ENCODE measurements around the gene CHCHD6. TPM values are rescaled to one million over a fixed set of nuclear protein-coding genes. Genes with fewer than 3 reads are reported as not detected.

The CHCHD6 gene
- total RNA-seq, 1 experiment from 2014 or later, result 40.9 TPM

- TF ChIP-seq PRDM15 (CRISPR knock-in tag; IDR thresholded peaks at IDR 0.05) (no peak), ZNF423 (CRISPR knock-in tag; IDR thresholded peaks at IDR 0.05) (no peak), NFATC4 (CRISPR knock-in tag; IDR thresholded peaks at IDR 0.05) (no peak)
- TF ChIP-seq, protein P1, sequence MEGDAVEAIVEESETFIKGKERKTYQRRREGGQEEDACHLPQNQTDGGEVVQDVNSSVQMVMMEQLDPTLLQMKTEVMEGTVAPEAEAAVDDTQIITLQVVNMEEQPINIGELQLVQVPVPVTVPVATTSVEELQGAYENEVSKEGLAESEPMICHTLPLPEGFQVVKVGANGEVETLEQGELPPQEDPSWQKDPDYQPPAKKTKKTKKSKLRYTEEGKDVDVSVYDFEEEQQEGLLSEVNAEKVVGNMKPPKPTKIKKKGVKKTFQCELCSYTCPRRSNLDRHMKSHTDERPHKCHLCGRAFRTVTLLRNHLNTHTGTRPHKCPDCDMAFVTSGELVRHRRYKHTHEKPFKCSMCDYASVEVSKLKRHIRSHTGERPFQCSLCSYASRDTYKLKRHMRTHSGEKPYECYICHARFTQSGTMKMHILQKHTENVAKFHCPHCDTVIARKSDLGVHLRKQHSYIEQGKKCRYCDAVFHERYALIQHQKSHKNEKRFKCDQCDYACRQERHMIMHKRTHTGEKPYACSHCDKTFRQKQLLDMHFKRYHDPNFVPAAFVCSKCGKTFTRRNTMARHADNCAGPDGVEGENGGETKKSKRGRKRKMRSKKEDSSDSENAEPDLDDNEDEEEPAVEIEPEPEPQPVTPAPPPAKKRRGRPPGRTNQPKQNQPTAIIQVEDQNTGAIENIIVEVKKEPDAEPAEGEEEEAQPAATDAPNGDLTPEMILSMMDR (IDR thresholded peaks at IDR 0.05), result no peak
- TF ChIP-seq, protein P2, sequence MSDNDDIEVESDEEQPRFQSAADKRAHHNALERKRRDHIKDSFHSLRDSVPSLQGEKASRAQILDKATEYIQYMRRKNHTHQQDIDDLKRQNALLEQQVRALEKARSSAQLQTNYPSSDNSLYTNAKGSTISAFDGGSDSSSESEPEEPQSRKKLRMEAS (CRISPR knock-in tag; IDR thresholded peaks at IDR 0.05), result no peak
These were observed 278.1 kb downstream of the CHCHD6 start (continued) for GRCh38 chr3:126982126-126982470.

DNA sequence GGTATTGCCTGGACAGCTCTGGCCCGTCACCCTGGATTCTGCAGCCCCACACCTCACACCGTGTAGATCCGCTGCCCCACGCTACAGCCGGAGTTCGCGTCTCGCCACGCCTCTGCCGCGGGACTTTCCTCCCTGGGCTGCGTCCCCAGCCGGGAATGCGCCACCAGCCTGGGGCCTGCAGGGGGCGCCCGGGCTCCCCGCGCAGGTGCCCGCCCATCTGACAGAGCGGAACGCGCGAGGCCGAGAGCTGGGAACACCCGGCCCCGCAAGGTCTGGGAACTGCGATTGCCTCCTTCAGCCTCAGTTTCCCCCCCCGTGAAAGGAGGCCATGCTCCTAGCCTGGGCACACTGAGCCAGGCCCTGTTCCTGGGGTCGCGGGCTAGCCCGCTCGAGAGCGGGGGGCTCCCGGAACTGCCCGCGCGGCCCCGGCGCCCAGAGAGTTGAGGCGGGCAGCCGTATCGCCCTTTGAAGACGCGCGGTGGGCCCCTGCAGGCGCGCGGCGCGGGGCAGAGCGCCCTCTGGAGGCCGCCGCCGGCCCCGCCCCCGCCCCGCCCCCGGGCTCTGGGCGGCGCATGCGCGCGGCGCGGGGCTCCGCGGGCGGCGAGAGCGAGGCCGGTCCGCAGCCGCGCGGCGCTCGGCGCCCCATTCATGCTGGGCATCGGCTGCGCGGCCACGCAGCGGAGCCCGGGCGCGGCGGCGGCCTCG lies 278.6 kb downstream of the CHCHD6 start, which contains the start of gene PLXNA1:
Gene PLXNA1, plus strand, starts transcription at position 645 of the 705 bp plus-strand sequence. CDS start 5,479 bp downstream, outside the sequence.
- H3K27me3 Mint-ChIP-seq (ENCODE audit: low read depth), result peaks cover 21% of the 10 kb centered on the region
- peak; percentile 85 for TF ChIP-seq ZBTB43 (CRISPR knock-in tag; IDR thresholded peaks at IDR 0.05)
- TF ChIP-seq GTF2I (CRISPR knock-in tag; conservative IDR thresholded peaks at IDR 0.05), result peak; percentile 100
- no peak for TF ChIP-seq ZNF416 (CRISPR knock-in tag; IDR thresholded peaks at IDR 0.05)
- 0 out of 2 replicates have a peak, but pooled peaks have one; percentile 44 for TF ChIP-seq GABPB1 (CRISPR knock-in tag; IDR thresholded peaks at IDR 0.05)
- TF ChIP-seq ESRRA (CRISPR knock-in tag; IDR thresholded peaks at IDR 0.05; ENCODE audit: borderline replicate concordance), result no peak
- TF ChIP-seq, protein P2 (CRISPR knock-in tag; IDR thresholded peaks at IDR 0.05), result peak; percentile 95
- TF ChIP-seq, protein P3, sequence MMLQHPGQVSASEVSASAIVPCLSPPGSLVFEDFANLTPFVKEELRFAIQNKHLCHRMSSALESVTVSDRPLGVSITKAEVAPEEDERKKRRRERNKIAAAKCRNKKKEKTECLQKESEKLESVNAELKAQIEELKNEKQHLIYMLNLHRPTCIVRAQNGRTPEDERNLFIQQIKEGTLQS (CRISPR knock-in tag; conservative IDR thresholded peaks at IDR 0.05), result no peak
- TF ChIP-seq TEAD4 (CRISPR knock-in tag; IDR thresholded peaks at IDR 0.05), result no peak
- peak; percentile 28; the same call in 1 of the 2 replicates for TF ChIP-seq MLX (CRISPR knock-in tag; IDR thresholded peaks at IDR 0.05)
- TF ChIP-seq PRRX2 (CRISPR knock-in tag; IDR thresholded peaks at IDR 0.05), result peak; percentile 56; the same call in 1 of the 2 replicates
- TF ChIP-seq ETV6 (CRISPR knock-in tag; IDR thresholded peaks at IDR 0.05), result peak; percentile 68; the same call in 1 of the 2 replicates
- TF ChIP-seq, protein P4, sequence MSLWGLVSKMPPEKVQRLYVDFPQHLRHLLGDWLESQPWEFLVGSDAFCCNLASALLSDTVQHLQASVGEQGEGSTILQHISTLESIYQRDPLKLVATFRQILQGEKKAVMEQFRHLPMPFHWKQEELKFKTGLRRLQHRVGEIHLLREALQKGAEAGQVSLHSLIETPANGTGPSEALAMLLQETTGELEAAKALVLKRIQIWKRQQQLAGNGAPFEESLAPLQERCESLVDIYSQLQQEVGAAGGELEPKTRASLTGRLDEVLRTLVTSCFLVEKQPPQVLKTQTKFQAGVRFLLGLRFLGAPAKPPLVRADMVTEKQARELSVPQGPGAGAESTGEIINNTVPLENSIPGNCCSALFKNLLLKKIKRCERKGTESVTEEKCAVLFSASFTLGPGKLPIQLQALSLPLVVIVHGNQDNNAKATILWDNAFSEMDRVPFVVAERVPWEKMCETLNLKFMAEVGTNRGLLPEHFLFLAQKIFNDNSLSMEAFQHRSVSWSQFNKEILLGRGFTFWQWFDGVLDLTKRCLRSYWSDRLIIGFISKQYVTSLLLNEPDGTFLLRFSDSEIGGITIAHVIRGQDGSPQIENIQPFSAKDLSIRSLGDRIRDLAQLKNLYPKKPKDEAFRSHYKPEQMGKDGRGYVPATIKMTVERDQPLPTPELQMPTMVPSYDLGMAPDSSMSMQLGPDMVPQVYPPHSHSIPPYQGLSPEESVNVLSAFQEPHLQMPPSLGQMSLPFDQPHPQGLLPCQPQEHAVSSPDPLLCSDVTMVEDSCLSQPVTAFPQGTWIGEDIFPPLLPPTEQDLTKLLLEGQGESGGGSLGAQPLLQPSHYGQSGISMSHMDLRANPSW (CRISPR knock-in tag; conservative IDR thresholded peaks at IDR 0.05; ENCODE audit: low read depth), result no peak
- TF ChIP-seq ZNF263 (CRISPR knock-in tag; IDR thresholded peaks at IDR 0.05; ENCODE audit: low read depth), result no peak
- peak; percentile 82 for TF ChIP-seq MYBL2 (CRISPR knock-in tag; IDR thresholded peaks at IDR 0.05)
- 0 out of 2 replicates have a peak, but pooled peaks have one; percentile 49 for TF ChIP-seq FOXK1 (CRISPR knock-in tag; IDR thresholded peaks at IDR 0.05)
- TF ChIP-seq ZNF232 (CRISPR knock-in tag; IDR thresholded peaks at IDR 0.05), result peak; percentile 89
- TF ChIP-seq, protein P5, sequence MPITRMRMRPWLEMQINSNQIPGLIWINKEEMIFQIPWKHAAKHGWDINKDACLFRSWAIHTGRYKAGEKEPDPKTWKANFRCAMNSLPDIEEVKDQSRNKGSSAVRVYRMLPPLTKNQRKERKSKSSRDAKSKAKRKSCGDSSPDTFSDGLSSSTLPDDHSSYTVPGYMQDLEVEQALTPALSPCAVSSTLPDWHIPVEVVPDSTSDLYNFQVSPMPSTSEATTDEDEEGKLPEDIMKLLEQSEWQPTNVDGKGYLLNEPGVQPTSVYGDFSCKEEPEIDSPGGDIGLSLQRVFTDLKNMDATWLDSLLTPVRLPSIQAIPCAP (CRISPR knock-in tag; IDR thresholded peaks at IDR 0.05), result 0 out of 2 replicates have a peak, but pooled peaks have one; percentile 79
- peak; percentile 81 for TF ChIP-seq FOXP1 (CRISPR knock-in tag; IDR thresholded peaks at IDR 0.05; ENCODE audit: borderline replicate concordance)
- TF ChIP-seq EMX1 (CRISPR knock-in tag; IDR thresholded peaks at IDR 0.05), result no peak

More for the DNA sequence above, 278.6 kb downstream of the CHCHD6 start, which contains the start of gene PLXNA1:
- ChIA-PET POLR2A (interaction anchor here (1.2 kb wide), 1 partner anchor 310 kb away, joined by 3 read pairs; no protein-coding TSS in a partner anchor), CTCF (interaction anchor here (0.6 to 5.0 kb wide), 33 partner anchors 9 to 564 kb away, joined by 3 to 34 read pairs (median 4); partner anchors contain the start of gene CHST13)
- Mint-ChIP-seq H3K4me1 (peaks cover 9% of the 10 kb centered on the region), H3K36me3 (no peaks in the 10 kb centered on the region), H3K27ac (no peak within 1 kb of the TSS), H3K9me3 (no peaks in the 10 kb centered on the region; the same call in 1 of the 2 replicates), H3K4me3 (peak within 1 kb of the TSS; percentile 73)
- peak; percentile 79 for DNase-seq (ENCODE audit: low spot score)
- ATAC-seq, result peak; percentile 56

All from WTC11 (cell line).